WTC11 (cell line): ENCODE data around the gene CDH20. TPM values are rescaled to one million over a fixed set of nuclear protein-coding genes. Genes with fewer than 3 reads are reported as not detected.

Source experiments
- ATAC-seq: fragments of 200-7000 bp; cut with Tn5 transposase; 2 replicates; pipeline ENCODE4 v1.10.0; 2021; ENCODE audit warnings: mild to moderate bottlenecking, moderate library complexity
- CTCF ChIA-PET: fragments of 300-600 bp; sonication (Branson Sonifier 250); formaldehyde crosslinking; loops from one replicate; lab custom pipeline; 2021; ENCODE audit warnings: antibody characterized with exemption; lab: Charles Lee
- POLR2A ChIA-PET: fragments of 350-600 bp; sonication (Branson Sonifier 250); formaldehyde crosslinking; loops from one replicate; lab custom pipeline; 2021; ENCODE audit warnings: antibody characterized with exemption; lab: Charles Lee
- DNase-seq: peaks from one replicate; pipeline ENCODE4 v3.0.0; 2021; ENCODE audit warnings: low spot score
- H3K27ac Mint-ChIP-seq: 2 replicates; pipeline ENCODE4 v1.8.0; 2021; ENCODE audit warnings: mixed read lengths
- H3K27me3 Mint-ChIP-seq: 2 replicates; pipeline ENCODE4 v1.8.0; 2021; ENCODE audit warnings: low read depth, mild to moderate bottlenecking, moderate library complexity, mixed read lengths
- H3K36me3 Mint-ChIP-seq: 2 replicates; pipeline ENCODE4 v1.8.0; 2021; ENCODE audit warnings: mixed read lengths
- H3K4me1 Mint-ChIP-seq: 2 replicates; pipeline ENCODE4 v1.8.0; 2022; ENCODE audit warnings: mixed read lengths
- H3K4me3 Mint-ChIP-seq: 2 replicates; pipeline ENCODE4 v1.8.0; 2021; ENCODE audit warnings: mild to moderate bottlenecking, moderate library complexity, mixed read lengths
- H3K9me3 Mint-ChIP-seq: 2 replicates; pipeline ENCODE4 v1.8.0; 2021; ENCODE audit warnings: mixed read lengths
- ATF6 ChIP-seq: sonication (generic); formaldehyde crosslinking; IDR thresholded peaks from 2 replicates; pipeline ENCODE4 v1.8.1; 2023; ENCODE audit warnings: mild to moderate bottlenecking, missing genetic modification reagents
- CBFB ChIP-seq: sonication (generic); formaldehyde crosslinking; IDR thresholded peaks from 2 replicates; pipeline ENCODE4 v1.8.1; 2022; ENCODE audit warnings: mild to moderate bottlenecking, low read depth, missing genetic modification reagents
- GRHL2 ChIP-seq: fragments of 250-450 bp; sonication (Bioruptor Pico); IDR thresholded peaks from 2 replicates; pipeline ENCODE4 v1.8.0; 2022; ENCODE audit warnings: mild to moderate bottlenecking, moderate library complexity; ENCODE audit not compliant: insufficient replicate concordance, severe bottlenecking
- HMGA2 ChIP-seq: fragments of 250-450 bp; sonication (Bioruptor Pico); IDR thresholded peaks from 2 replicates; pipeline ENCODE4 v1.4.0; 2021; ENCODE audit warnings: mild to moderate bottlenecking, moderate library complexity
- IRF2 ChIP-seq: sonication (generic); formaldehyde crosslinking; IDR thresholded peaks from 2 replicates; pipeline ENCODE4 v1.8.0; 2022; ENCODE audit warnings: low read depth, missing genetic modification reagents, borderline replicate concordance
- JAZF1 ChIP-seq: fragments of 250-450 bp; sonication (Bioruptor Pico); IDR thresholded peaks from 2 replicates; pipeline ENCODE4 v1.9.0; 2021; ENCODE audit warnings: moderate library complexity, mild to moderate bottlenecking, inconsistent platforms
- JUN ChIP-seq: sonication (generic); formaldehyde crosslinking; IDR thresholded peaks from 2 replicates; pipeline ENCODE4 v1.8.0; 2023; ENCODE audit warnings: mild to moderate bottlenecking, missing genetic modification reagents
- MLX ChIP-seq: sonication (generic); formaldehyde crosslinking; IDR thresholded peaks from 2 replicates; pipeline ENCODE4 v1.8.1; 2023; ENCODE audit warnings: mild to moderate bottlenecking, missing genetic modification reagents, moderate library complexity
- MXD4 ChIP-seq: fragments of 250-450 bp; sonication (Bioruptor Pico); IDR thresholded peaks from 2 replicates; pipeline ENCODE4 v1.8.0; 2021; ENCODE audit warnings: mild to moderate bottlenecking, moderate library complexity, borderline replicate concordance
- PRDM15 ChIP-seq: sonication (generic); formaldehyde crosslinking; IDR thresholded peaks from 2 replicates; pipeline ENCODE4 v1.8.0; 2022; ENCODE audit warnings: missing genetic modification reagents
- TEAD4 ChIP-seq: sonication (generic); formaldehyde crosslinking; IDR thresholded peaks from 2 replicates; pipeline ENCODE4 v1.8.0; 2022; ENCODE audit warnings: mild to moderate bottlenecking, missing genetic modification reagents
- ZMAT4 ChIP-seq: fragments of 250-450 bp; sonication (Bioruptor Pico); IDR thresholded peaks from 2 replicates; pipeline ENCODE4 v1.9.0; 2021; ENCODE audit warnings: mild to moderate bottlenecking
- ZNF121 ChIP-seq: sonication (generic); formaldehyde crosslinking; IDR thresholded peaks from 2 replicates; pipeline ENCODE4 v1.8.0; 2023; ENCODE audit warnings: missing genetic modification reagents
- ZNF138 ChIP-seq: sonication (generic); formaldehyde crosslinking; conservative IDR thresholded peaks from 2 replicates; pipeline ENCODE4 v1.8.1; 2022; ENCODE audit warnings: mild to moderate bottlenecking, moderate library complexity, missing genetic modification reagents
- ZNF263 ChIP-seq: sonication (generic); formaldehyde crosslinking; IDR thresholded peaks from 2 replicates; pipeline ENCODE4 v1.8.1; 2022; ENCODE audit warnings: low read depth, mild to moderate bottlenecking, moderate library complexity, missing genetic modification reagents
- total RNA-seq: library from RNA; stranded (reverse); gene quantifications from 3 replicates; pipeline ENCODE4 v1.2.3, GENCODE V29; 2021
- TF ChIP-seq, protein P1 (sequence below): fragments of 200-600 bp; IDR thresholded peaks from 2 replicates; pipeline ENCODE4 v1.8.0; 2022; ENCODE audit warnings: antibody characterized with exemption
- TF ChIP-seq, protein P2 (sequence below): sonication (generic); formaldehyde crosslinking; IDR thresholded peaks from 2 replicates; pipeline ENCODE4 v1.8.0; 2023; ENCODE audit warnings: mild to moderate bottlenecking, missing genetic modification reagents

Gene CDH20
- total RNA-seq, 1 experiment from 2014 or later = 0.39 TPM

DNA sequence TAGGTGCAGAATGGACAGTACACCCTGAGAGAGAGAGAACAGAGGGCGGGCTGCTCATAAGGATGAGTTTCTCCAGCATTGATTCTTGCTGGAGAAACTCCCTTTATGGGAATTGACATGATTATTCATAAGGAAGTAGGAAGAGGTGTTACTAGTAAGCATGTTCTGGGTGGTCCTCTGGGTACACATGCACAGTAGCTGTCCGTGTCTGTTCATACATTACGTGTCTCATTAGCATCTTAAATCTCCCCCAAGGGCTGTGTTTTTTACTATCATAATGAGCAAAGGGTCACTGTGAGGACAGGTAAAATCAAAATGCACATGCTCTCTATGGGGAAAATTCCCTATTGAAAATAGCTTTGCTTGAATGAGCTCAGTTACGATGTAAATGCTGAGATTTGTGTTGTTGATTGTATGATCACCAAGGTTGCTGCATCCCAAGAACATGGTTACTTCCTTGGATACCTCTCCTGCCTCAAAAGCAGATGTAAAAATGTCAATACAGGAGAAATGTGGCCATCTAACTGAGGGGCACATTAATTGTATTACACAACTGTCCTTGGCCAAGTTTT lies 238.9 kb downstream of the CDH20 start:
- no peak for DNase-seq
- Mint-ChIP-seq H3K36me3 (peaks cover 5% of the 10 kb centered on the region; the same call in 1 of the 2 replicates), H3K27me3 (no peaks in the 10 kb centered on the region), H3K27ac (no peak overlapping the region), H3K4me3 (no peak overlapping the region)
- no peak for ATAC-seq
- TF ChIP-seq PRDM15 (no peak), IRF2 (CRISPR knock-in tag) (no peak), ZNF263 (no peak), MXD4 (CRISPR knock-in tag) (no peak), CBFB (no peak), ATF6 (no peak)
- TF ChIP-seq, protein P1, sequence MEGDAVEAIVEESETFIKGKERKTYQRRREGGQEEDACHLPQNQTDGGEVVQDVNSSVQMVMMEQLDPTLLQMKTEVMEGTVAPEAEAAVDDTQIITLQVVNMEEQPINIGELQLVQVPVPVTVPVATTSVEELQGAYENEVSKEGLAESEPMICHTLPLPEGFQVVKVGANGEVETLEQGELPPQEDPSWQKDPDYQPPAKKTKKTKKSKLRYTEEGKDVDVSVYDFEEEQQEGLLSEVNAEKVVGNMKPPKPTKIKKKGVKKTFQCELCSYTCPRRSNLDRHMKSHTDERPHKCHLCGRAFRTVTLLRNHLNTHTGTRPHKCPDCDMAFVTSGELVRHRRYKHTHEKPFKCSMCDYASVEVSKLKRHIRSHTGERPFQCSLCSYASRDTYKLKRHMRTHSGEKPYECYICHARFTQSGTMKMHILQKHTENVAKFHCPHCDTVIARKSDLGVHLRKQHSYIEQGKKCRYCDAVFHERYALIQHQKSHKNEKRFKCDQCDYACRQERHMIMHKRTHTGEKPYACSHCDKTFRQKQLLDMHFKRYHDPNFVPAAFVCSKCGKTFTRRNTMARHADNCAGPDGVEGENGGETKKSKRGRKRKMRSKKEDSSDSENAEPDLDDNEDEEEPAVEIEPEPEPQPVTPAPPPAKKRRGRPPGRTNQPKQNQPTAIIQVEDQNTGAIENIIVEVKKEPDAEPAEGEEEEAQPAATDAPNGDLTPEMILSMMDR = no peak
- TF ChIP-seq, all 79 proteins: peak for 0
- CTCF ChIA-PET = no interaction called here
- Mint-ChIP-seq H3K9me3 (peaks cover 32% of the 10 kb centered on the region), H3K4me1 (peaks cover 15% of the 10 kb centered on the region)
- POLR2A ChIA-PET = no interaction called here

DNA sequence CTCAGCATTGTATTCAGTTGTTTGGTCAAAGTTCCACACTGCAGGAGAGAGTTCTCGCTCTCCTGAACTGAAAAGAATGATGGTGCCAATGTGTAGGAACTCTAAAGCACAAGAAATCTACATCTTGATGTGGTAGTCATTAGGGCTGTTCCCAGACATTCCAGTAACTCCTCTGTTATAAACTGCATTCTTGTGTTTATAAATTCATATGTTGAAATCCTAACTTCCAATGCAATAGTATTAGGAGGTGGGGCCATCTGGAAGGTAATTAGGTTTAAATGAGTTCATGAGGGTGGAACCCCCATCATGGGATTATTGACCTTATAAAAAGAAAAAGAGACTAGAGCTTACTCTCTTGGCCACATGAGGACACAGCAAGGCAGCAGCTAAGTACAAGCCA lies 239.6 kb downstream of the CDH20 start:
- peaks cover 5% of the 10 kb centered on the region; the same call in 1 of the 2 replicates for H3K36me3 Mint-ChIP-seq
- CTCF ChIA-PET = no interaction called here
- TF ChIP-seq JUN (CRISPR knock-in tag) (no peak), ZNF138 (CRISPR knock-in tag) (no peak), ATF6 (no peak), ZMAT4 (CRISPR knock-in tag) (no peak), HMGA2 (CRISPR knock-in tag) (no peak), JAZF1 (no peak)
- H3K4me1 Mint-ChIP-seq = peaks cover 15% of the 10 kb centered on the region
- DNase-seq (no peak), ATAC-seq (no peak)
- no peak overlapping the region for H3K4me3 Mint-ChIP-seq
- H3K9me3 Mint-ChIP-seq = peaks cover 25% of the 10 kb centered on the region
- H3K27me3 Mint-ChIP-seq = no peaks in the 10 kb centered on the region
- H3K27ac Mint-ChIP-seq = no peak overlapping the region
- POLR2A ChIA-PET = no interaction called here

DNA sequence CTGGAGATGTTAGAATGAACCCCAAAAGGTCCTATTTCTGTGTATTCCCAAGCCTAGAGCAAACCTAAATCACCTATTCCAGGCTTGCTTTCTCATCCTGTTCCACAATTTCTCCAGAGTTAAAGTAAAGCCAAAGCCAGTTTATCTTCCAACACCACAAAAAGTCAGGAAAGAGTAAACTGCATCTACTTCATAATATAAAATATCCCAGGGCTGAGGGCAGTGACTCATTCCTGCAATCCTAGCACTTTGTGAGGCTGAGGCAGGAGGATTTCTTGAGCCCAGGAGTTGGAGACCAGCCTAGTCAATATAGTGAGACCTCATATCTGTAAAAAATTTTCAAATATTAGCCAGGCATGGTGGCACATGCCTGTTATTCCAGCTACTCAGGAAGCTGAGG lies 241.4 kb downstream of the CDH20 start:
- Mint-ChIP-seq H3K4me3 (no peak overlapping the region), H3K27me3 (no peaks in the 10 kb centered on the region), H3K4me1 (peaks cover 13% of the 10 kb centered on the region), H3K9me3 (peaks cover 16% of the 10 kb centered on the region), H3K36me3 (peaks cover 5% of the 10 kb centered on the region; the same call in 1 of the 2 replicates), H3K27ac (no peak overlapping the region)
- ChIA-PET POLR2A (no interaction called here), CTCF (no interaction called here)
- ATAC-seq (no peak), DNase-seq (no peak)
- TF ChIP-seq, protein P2, sequence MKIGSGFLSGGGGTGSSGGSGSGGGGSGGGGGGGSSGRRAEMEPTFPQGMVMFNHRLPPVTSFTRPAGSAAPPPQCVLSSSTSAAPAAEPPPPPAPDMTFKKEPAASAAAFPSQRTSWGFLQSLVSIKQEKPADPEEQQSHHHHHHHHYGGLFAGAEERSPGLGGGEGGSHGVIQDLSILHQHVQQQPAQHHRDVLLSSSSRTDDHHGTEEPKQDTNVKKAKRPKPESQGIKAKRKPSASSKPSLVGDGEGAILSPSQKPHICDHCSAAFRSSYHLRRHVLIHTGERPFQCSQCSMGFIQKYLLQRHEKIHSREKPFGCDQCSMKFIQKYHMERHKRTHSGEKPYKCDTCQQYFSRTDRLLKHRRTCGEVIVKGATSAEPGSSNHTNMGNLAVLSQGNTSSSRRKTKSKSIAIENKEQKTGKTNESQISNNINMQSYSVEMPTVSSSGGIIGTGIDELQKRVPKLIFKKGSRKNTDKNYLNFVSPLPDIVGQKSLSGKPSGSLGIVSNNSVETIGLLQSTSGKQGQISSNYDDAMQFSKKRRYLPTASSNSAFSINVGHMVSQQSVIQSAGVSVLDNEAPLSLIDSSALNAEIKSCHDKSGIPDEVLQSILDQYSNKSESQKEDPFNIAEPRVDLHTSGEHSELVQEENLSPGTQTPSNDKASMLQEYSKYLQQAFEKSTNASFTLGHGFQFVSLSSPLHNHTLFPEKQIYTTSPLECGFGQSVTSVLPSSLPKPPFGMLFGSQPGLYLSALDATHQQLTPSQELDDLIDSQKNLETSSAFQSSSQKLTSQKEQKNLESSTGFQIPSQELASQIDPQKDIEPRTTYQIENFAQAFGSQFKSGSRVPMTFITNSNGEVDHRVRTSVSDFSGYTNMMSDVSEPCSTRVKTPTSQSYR (CRISPR knock-in tag) = no peak
- TF ChIP-seq IRF2 (CRISPR knock-in tag) (no peak), MLX (CRISPR knock-in tag) (no peak), GRHL2 (CRISPR knock-in tag) (no peak), ZNF121 (CRISPR knock-in tag) (no peak), TEAD4 (CRISPR knock-in tag) (no peak)
